ENCODE measurements around the gene TTC36. TPM values are rescaled to one million over a fixed set of nuclear protein-coding genes. Genes with fewer than 3 reads are reported as not detected.

Gene TTC36
- total and polyA plus RNA-seq, 9 of the 15 experiments (the other 6 are each of a cell fraction or from before 2014, with no cell fraction given) = 0.22 to 0.23 TPM; not detected in 7

DNA sequence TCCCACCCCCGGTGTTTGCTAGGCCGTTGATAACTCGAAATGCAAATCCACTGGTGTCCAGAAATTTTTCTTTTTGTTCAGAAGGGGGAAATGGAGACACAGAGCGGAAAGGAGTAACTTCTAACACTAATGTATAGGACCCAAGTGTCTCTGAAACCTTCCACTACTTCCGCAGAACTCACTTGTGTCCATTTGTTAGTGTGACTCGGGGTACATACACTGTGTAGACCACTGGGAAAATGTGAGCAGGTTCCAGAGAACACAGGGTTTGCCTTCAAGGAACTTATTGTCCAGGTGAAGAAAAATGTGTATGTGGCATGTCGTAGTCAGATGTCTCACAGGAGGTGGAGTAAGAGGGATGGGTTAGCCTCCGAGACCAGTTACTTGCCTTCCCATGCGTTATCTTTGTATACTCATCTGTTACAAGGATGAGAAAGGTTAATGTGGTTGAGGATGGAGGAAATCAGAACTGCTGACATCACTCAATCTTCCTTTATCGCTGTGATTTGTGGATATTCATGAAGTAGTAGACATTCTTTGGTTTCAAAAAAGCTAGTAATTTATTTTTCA, 45.8 kb downstream of the TTC36 start (continued):
- TF ChIP-seq, protein P1, sequence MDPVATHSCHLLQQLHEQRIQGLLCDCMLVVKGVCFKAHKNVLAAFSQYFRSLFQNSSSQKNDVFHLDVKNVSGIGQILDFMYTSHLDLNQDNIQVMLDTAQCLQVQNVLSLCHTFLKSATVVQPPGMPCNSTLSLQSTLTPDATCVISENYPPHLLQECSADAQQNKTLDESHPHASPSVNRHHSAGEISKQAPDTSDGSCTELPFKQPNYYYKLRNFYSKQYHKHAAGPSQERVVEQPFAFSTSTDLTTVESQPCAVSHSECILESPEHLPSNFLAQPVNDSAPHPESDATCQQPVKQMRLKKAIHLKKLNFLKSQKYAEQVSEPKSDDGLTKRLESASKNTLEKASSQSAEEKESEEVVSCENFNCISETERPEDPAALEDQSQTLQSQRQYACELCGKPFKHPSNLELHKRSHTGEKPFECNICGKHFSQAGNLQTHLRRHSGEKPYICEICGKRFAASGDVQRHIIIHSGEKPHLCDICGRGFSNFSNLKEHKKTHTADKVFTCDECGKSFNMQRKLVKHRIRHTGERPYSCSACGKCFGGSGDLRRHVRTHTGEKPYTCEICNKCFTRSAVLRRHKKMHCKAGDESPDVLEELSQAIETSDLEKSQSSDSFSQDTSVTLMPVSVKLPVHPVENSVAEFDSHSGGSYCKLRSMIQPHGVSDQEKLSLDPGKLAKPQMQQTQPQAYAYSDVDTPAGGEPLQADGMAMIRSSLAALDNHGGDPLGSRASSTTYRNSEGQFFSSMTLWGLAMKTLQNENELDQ (CRISPR knock-in tag; IDR thresholded peaks at IDR 0.05; ENCODE audit: borderline replicate concordance) = 0 out of 2 replicates have a peak, but pooled peaks have one; percentile 27
- TF ChIP-seq PHF21A (IDR thresholded peaks at IDR 0.05; ENCODE audit: borderline replicate concordance, low read depth) (no peak), EHMT2 (IDR thresholded peaks at IDR 0.05) (peak; percentile 42; the same call in 1 of the 2 replicates), ZFP36 (IDR thresholded peaks at IDR 0.05; ENCODE audit: low read depth, low read length, partially characterized antibody) (no peak), L3MBTL2 (IDR thresholded peaks at IDR 0.05) (0 out of 2 replicates have a peak, but pooled peaks have one; percentile 12), U2AF2 (optimal IDR thresholded peaks at IDR 0.05; ENCODE audit: low read depth, low read length) (no peak), SOX6 (IDR thresholded peaks at IDR 0.05) (peak; percentile 69), SUPT5H (IDR thresholded peaks at IDR 0.05) (no peak; the same call in 1 of the 2 replicates), KLF1 (tag; IDR thresholded peaks at IDR 0.05) (no peak)
- TF ChIP-seq, protein P2, sequence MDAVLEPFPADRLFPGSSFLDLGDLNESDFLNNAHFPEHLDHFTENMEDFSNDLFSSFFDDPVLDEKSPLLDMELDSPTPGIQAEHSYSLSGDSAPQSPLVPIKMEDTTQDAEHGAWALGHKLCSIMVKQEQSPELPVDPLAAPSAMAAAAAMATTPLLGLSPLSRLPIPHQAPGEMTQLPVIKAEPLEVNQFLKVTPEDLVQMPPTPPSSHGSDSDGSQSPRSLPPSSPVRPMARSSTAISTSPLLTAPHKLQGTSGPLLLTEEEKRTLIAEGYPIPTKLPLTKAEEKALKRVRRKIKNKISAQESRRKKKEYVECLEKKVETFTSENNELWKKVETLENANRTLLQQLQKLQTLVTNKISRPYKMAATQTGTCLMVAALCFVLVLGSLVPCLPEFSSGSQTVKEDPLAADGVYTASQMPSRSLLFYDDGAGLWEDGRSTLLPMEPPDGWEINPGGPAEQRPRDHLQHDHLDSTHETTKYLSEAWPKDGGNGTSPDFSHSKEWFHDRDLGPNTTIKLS (IDR thresholded peaks at IDR 0.05; ENCODE audit: borderline replicate concordance, low read depth) = peak; percentile 32; the same call in 1 of the 2 replicates
- TF ChIP-seq, protein P3, sequence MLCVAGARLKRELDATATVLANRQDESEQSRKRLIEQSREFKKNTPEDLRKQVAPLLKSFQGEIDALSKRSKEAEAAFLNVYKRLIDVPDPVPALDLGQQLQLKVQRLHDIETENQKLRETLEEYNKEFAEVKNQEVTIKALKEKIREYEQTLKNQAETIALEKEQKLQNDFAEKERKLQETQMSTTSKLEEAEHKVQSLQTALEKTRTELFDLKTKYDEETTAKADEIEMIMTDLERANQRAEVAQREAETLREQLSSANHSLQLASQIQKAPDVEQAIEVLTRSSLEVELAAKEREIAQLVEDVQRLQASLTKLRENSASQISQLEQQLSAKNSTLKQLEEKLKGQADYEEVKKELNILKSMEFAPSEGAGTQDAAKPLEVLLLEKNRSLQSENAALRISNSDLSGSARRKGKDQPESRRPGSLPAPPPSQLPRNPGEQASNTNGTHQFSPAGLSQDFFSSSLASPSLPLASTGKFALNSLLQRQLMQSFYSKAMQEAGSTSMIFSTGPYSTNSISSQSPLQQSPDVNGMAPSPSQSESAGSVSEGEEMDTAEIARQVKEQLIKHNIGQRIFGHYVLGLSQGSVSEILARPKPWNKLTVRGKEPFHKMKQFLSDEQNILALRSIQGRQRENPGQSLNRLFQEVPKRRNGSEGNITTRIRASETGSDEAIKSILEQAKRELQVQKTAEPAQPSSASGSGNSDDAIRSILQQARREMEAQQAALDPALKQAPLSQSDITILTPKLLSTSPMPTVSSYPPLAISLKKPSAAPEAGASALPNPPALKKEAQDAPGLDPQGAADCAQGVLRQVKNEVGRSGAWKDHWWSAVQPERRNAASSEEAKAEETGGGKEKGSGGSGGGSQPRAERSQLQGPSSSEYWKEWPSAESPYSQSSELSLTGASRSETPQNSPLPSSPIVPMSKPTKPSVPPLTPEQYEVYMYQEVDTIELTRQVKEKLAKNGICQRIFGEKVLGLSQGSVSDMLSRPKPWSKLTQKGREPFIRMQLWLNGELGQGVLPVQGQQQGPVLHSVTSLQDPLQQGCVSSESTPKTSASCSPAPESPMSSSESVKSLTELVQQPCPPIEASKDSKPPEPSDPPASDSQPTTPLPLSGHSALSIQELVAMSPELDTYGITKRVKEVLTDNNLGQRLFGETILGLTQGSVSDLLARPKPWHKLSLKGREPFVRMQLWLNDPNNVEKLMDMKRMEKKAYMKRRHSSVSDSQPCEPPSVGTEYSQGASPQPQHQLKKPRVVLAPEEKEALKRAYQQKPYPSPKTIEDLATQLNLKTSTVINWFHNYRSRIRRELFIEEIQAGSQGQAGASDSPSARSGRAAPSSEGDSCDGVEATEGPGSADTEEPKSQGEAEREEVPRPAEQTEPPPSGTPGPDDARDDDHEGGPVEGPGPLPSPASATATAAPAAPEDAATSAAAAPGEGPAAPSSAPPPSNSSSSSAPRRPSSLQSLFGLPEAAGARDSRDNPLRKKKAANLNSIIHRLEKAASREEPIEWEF (CRISPR knock-in tag; IDR thresholded peaks at IDR 0.05) = peak; percentile 37; the same call in 1 of the 2 replicates
- TF ChIP-seq, protein P4, sequence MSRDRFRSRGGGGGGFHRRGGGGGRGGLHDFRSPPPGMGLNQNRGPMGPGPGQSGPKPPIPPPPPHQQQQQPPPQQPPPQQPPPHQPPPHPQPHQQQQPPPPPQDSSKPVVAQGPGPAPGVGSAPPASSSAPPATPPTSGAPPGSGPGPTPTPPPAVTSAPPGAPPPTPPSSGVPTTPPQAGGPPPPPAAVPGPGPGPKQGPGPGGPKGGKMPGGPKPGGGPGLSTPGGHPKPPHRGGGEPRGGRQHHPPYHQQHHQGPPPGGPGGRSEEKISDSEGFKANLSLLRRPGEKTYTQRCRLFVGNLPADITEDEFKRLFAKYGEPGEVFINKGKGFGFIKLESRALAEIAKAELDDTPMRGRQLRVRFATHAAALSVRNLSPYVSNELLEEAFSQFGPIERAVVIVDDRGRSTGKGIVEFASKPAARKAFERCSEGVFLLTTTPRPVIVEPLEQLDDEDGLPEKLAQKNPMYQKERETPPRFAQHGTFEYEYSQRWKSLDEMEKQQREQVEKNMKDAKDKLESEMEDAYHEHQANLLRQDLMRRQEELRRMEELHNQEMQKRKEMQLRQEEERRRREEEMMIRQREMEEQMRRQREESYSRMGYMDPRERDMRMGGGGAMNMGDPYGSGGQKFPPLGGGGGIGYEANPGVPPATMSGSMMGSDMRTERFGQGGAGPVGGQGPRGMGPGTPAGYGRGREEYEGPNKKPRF (IDR thresholded peaks at IDR 0.05; ENCODE audit: low read depth, low read length) = no peak
- TF ChIP-seq, protein P5, sequence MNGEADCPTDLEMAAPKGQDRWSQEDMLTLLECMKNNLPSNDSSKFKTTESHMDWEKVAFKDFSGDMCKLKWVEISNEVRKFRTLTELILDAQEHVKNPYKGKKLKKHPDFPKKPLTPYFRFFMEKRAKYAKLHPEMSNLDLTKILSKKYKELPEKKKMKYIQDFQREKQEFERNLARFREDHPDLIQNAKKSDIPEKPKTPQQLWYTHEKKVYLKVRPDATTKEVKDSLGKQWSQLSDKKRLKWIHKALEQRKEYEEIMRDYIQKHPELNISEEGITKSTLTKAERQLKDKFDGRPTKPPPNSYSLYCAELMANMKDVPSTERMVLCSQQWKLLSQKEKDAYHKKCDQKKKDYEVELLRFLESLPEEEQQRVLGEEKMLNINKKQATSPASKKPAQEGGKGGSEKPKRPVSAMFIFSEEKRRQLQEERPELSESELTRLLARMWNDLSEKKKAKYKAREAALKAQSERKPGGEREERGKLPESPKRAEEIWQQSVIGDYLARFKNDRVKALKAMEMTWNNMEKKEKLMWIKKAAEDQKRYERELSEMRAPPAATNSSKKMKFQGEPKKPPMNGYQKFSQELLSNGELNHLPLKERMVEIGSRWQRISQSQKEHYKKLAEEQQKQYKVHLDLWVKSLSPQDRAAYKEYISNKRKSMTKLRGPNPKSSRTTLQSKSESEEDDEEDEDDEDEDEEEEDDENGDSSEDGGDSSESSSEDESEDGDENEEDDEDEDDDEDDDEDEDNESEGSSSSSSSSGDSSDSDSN (IDR thresholded peaks at IDR 0.05; ENCODE audit: borderline replicate concordance in 1 of 2, low read depth in 2 of 2, low read length in 2 of 2) = no peak
